Caco-2 (cell line): ENCODE measurements around the gene SLC9A7. TPM values are rescaled to one million over a fixed set of nuclear protein-coding genes. Genes with fewer than 3 reads are reported as not detected.

Experiments used
- BruUV-seq: library from RNA; stranded (reverse); fragments of 400-500 nt; replicated peaks from 2 replicates; lab custom pipeline; 2021; lab: Mats Ljungman, UMichigan
- CTCF ChIA-PET: fragments of 300-600 bp; sonication (Branson Sonifier 250); formaldehyde crosslinking; loops from one replicate; lab custom pipeline; 2022; ENCODE audit warnings: antibody characterized with exemption; lab: Charles Lee
- POLR2A ChIA-PET: fragments of 300-600 bp; sonication (Branson Sonifier 250); formaldehyde crosslinking; loops from one replicate; lab custom pipeline; 2022; ENCODE audit warnings: antibody characterized with exemption; lab: Charles Lee
- DNase-seq, 2 experiments: peaks; one replicate each; pipeline versions ENCODE4 v3.0.0 to v3.0.0-alpha.2; 2020 to 2022
- H3K27me3 ChIP-seq: replicated peaks from 2 replicates; pipeline ENCODE4 v1.6.0; 2011; ENCODE audit warnings: low read length; ENCODE audit not compliant: control insufficient read depth, insufficient read depth
- H3K36me3 ChIP-seq: 2 replicates; pipeline ENCODE4 v1.5.1; 2011; ENCODE audit warnings: low read length; ENCODE audit not compliant: control insufficient read depth, insufficient read depth
- H3K4me1 ChIP-seq: fragments of 250-450 bp; sonication (Bioruptor Pico); 2 replicates; pipeline ENCODE4 v1.5.1; 2020; ENCODE audit warnings: mild to moderate bottlenecking
- H3K4me3 ChIP-seq: 2 replicates; pipeline ENCODE4 v1.5.1; 2011; ENCODE audit warnings: low read depth, mild to moderate bottlenecking, control low read depth, low read length
- H3K9me3 ChIP-seq: fragments of 250-450 bp; sonication (Bioruptor Pico); 2 replicates; pipeline ENCODE4 v1.5.1; 2020; ENCODE audit warnings: mild to moderate bottlenecking, moderate library complexity
- H3K27ac Mint-ChIP-seq: one replicate; pipeline ENCODE4 v1.8.0; 2022; ENCODE audit warnings: mixed read lengths; ENCODE audit not compliant: unreplicated experiment
- H3K27me3 Mint-ChIP-seq: one replicate; pipeline ENCODE4 v1.8.0; 2022; ENCODE audit warnings: mixed read lengths; ENCODE audit not compliant: insufficient read depth, unreplicated experiment
- H3K36me3 Mint-ChIP-seq: one replicate; pipeline ENCODE4 v1.8.0; 2022; ENCODE audit warnings: mild to moderate bottlenecking, mixed read lengths; ENCODE audit not compliant: insufficient read depth, unreplicated experiment
- H3K4me1 Mint-ChIP-seq: one replicate; pipeline ENCODE4 v1.8.0; 2022; ENCODE audit warnings: low read depth, mixed read lengths; ENCODE audit not compliant: unreplicated experiment
- H3K4me3 Mint-ChIP-seq: one replicate; pipeline ENCODE4 v1.8.0; 2022; ENCODE audit warnings: mild to moderate bottlenecking, moderate library complexity, mixed read lengths; ENCODE audit not compliant: unreplicated experiment
- H3K9me3 Mint-ChIP-seq: one replicate; pipeline ENCODE4 v1.8.0; 2022; ENCODE audit warnings: mixed read lengths; ENCODE audit not compliant: unreplicated experiment
- intact Hi-C: fragments of 100-400 bp; cut with micrococcal nuclease; formaldehyde crosslinking; loops from one replicate; pipeline ENCODE4 v1.10.0; 2022; ENCODE audit not compliant: unreplicated experiment
- total RNA-seq: library from RNA; stranded (reverse); gene quantifications from 2 replicates; pipeline ENCODE4 v1.2.3, GENCODE V29; 2022
- TF ChIP-seq, protein P1 (sequence below), 2 experiments: fragments of 200-600 bp in 1 of 2; IDR thresholded peaks; 1 replicate in 1 of 2; 2 replicates in 1 of 2; pipeline versions ENCODE4 v1.5.1 to v1.8.0; 2011 to 2022; ENCODE audit warnings: antibody characterized with exemption in 1 of 2, control low read depth in 1 of 2, inconsistent platforms in 1 of 2, low read depth in 1 of 2, low read length in 1 of 2, mild to moderate bottlenecking in 1 of 2, moderate library complexity in 1 of 2; ENCODE audit not compliant: insufficient read depth in 1 of 2, severe bottlenecking in 1 of 2, unreplicated experiment in 1 of 2

The SLC9A7 gene
- total RNA-seq, 1 experiment from 2014 or later = 20.1 TPM

GRCh38 chrX:46694549-46694948, 64.4 kb downstream of the SLC9A7 start:
- intact Hi-C loops = no loop called here
- Mint-ChIP-seq H3K36me3 (no peaks in the 10 kb centered on the region), H3K27ac (no peak overlapping the region), H3K4me1 (no peaks in the 10 kb centered on the region), H3K4me3 (no peak overlapping the region), H3K27me3 (no peaks in the 10 kb centered on the region), H3K9me3 (no peaks in the 10 kb centered on the region)
- H3K27me3 ChIP-seq = no peaks in the 10 kb centered on the region
- no peaks in the 10 kb centered on the region for H3K9me3 ChIP-seq
- CTCF ChIA-PET = no interaction called here
- TF ChIP-seq, protein P1, sequence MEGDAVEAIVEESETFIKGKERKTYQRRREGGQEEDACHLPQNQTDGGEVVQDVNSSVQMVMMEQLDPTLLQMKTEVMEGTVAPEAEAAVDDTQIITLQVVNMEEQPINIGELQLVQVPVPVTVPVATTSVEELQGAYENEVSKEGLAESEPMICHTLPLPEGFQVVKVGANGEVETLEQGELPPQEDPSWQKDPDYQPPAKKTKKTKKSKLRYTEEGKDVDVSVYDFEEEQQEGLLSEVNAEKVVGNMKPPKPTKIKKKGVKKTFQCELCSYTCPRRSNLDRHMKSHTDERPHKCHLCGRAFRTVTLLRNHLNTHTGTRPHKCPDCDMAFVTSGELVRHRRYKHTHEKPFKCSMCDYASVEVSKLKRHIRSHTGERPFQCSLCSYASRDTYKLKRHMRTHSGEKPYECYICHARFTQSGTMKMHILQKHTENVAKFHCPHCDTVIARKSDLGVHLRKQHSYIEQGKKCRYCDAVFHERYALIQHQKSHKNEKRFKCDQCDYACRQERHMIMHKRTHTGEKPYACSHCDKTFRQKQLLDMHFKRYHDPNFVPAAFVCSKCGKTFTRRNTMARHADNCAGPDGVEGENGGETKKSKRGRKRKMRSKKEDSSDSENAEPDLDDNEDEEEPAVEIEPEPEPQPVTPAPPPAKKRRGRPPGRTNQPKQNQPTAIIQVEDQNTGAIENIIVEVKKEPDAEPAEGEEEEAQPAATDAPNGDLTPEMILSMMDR (IDR thresholded peaks at IDR 0.05; ENCODE audit: insufficient read depth in 1 of 2, low read depth in 1 of 2, low read length in 1 of 2, severe bottlenecking in 1 of 2, unreplicated experiment in 1 of 2) = no peak
- POLR2A ChIA-PET = no interaction called here
- no peaks in the 10 kb centered on the region for H3K36me3 ChIP-seq
- no TSS peak for BruUV-seq
- H3K4me3 ChIP-seq = no peak overlapping the region
- no peak for DNase-seq
- no peaks in the 10 kb centered on the region for H3K4me1 ChIP-seq

DNA sequence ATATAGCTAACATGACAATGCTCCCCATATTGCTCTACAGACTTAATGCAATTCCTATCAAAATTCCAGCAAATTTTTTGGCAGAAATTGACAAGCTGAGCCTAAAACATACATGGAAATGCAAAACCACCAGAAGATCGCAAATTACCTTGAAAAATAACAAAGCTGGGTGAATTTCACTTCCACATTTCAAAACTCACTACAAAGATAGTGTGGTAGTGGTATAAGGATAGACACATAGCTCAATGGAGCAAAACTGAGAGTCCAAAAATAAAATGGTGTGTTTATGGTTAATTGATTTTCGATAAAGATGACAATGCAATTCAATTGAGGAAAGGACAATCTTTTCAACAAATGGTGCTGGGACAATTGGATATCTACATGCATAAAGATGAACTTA, 65.8 kb downstream of the SLC9A7 start:
- TF ChIP-seq, protein P1 (IDR thresholded peaks at IDR 0.05; ENCODE audit: insufficient read depth in 1 of 2, low read depth in 1 of 2, low read length in 1 of 2, severe bottlenecking in 1 of 2, unreplicated experiment in 1 of 2) = no peak
- no peak overlapping the region for H3K27ac Mint-ChIP-seq
- no peaks in the 10 kb centered on the region for H3K4me1 Mint-ChIP-seq
- no peaks in the 10 kb centered on the region for H3K27me3 Mint-ChIP-seq
- Histone ChIP-seq H3K4me1 (no peaks in the 10 kb centered on the region), H3K9me3 (no peaks in the 10 kb centered on the region), H3K27me3 (no peaks in the 10 kb centered on the region), H3K4me3 (no peak overlapping the region), H3K36me3 (no peaks in the 10 kb centered on the region)
- H3K9me3 Mint-ChIP-seq = no peaks in the 10 kb centered on the region
- intact Hi-C loops = no loop called here
- no peaks in the 10 kb centered on the region for H3K36me3 Mint-ChIP-seq
- no peak overlapping the region for H3K4me3 Mint-ChIP-seq
- DNase-seq = no peak
- no TSS peak for BruUV-seq
- ChIA-PET CTCF (no interaction called here), POLR2A (no interaction called here)

DNA sequence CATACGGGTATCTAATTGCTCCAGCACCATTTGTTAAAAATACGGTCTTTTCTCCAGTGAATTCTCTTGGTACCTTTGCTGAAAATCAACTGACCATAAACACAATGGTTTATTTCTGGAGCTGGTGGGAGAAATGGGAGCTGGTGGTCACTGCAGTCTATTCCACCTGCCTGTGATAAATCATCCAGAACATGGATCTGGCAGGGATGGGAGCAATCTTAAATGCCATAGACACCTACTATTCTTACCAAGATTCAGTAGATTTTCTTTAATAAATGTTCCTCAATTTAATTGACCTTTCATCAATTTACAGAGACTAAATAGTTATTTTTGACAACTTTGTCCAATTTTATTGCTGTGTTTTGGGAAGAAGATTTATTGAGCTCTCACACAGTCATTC, 68.1 kb downstream of the SLC9A7 start:
- Mint-ChIP-seq H3K4me3 (no peak overlapping the region), H3K4me1 (no peaks in the 10 kb centered on the region), H3K27me3 (no peaks in the 10 kb centered on the region), H3K27ac (no peak overlapping the region), H3K9me3 (no peaks in the 10 kb centered on the region), H3K36me3 (no peaks in the 10 kb centered on the region)
- Histone ChIP-seq H3K9me3 (no peaks in the 10 kb centered on the region), H3K27me3 (no peaks in the 10 kb centered on the region), H3K4me3 (no peak overlapping the region), H3K36me3 (no peaks in the 10 kb centered on the region), H3K4me1 (no peaks in the 10 kb centered on the region)
- TF ChIP-seq, protein P1 (IDR thresholded peaks at IDR 0.05; ENCODE audit: insufficient read depth in 1 of 2, low read depth in 1 of 2, low read length in 1 of 2, severe bottlenecking in 1 of 2, unreplicated experiment in 1 of 2) = no peak
- DNase-seq = no peak
- BruUV-seq = no TSS peak
- POLR2A ChIA-PET = no interaction called here
- CTCF ChIA-PET = no interaction called here
- intact Hi-C loops = no loop called here
